SU-DHL-6 (cell line): Measurements from ENCODE around the gene KCNF1.

ENCODE experiments used
- H2AFZ ChIP-seq: fragments of 200-600 bp; sonication (generic); 2 replicates; pipeline ENCODE4 v1.6.1; 2014; ENCODE audit warnings: low read depth, mild to moderate bottlenecking, moderate library complexity, mixed read lengths, antibody characterized with exemption, low read length; ENCODE audit not compliant: severe bottlenecking
- H3F3A ChIP-seq: fragments of 200-600 bp; shearing (Covaris generic); 2 replicates; pipeline ENCODE4 v1.6.0; 2016; ENCODE audit warnings: antibody characterized with exemption, mild to moderate bottlenecking; ENCODE audit not compliant: insufficient read depth
- H3K27ac ChIP-seq: fragments of 200-600 bp; sonication (generic); 2 replicates; pipeline ENCODE4 v1.5.1; 2016; ENCODE audit warnings: low read depth, mild to moderate bottlenecking, low read length, moderate library complexity, mixed read lengths
- H3K27me3 ChIP-seq: fragments of 200-600 bp; sonication (generic), shearing (Covaris generic); 2 replicates; pipeline ENCODE4 v1.6.0; 2014; ENCODE audit warnings: mild to moderate bottlenecking, low read length
- H3K36me3 ChIP-seq: fragments of 200-600 bp; sonication (generic); 2 replicates; pipeline ENCODE4 v1.6.1; 2014; ENCODE audit warnings: mild to moderate bottlenecking, low read length, mixed read lengths
- H3K4me2 ChIP-seq: fragments of 300-600, 200-600 bp; shearing (Covaris generic), sonication (generic); 2 replicates; pipeline ENCODE4 v1.6.0; 2014; ENCODE audit warnings: low read length, low read depth, mild to moderate bottlenecking; ENCODE audit not compliant: poor library complexity, severe bottlenecking
- H3K4me3 ChIP-seq: fragments of 200-600 bp; sonication (generic); 2 replicates; pipeline ENCODE4 v1.5.1; 2014; ENCODE audit warnings: antibody characterized with exemption, low read length, mild to moderate bottlenecking, mixed read lengths; ENCODE audit not compliant: insufficient read depth, poor library complexity, severe bottlenecking
- H3K79me2 ChIP-seq: fragments of 200-600 bp; sonication (generic); 2 replicates; pipeline ENCODE4 v1.6.1; 2014; ENCODE audit warnings: mild to moderate bottlenecking, low read length, moderate library complexity; ENCODE audit not compliant: insufficient read depth
- H3K9ac ChIP-seq: fragments of 200-600 bp; sonication (generic); 2 replicates; pipeline ENCODE4 v1.7.0; 2014; ENCODE audit warnings: mild to moderate bottlenecking, low read length
- H3K9me2 ChIP-seq: fragments of 200-600 bp; sonication (generic); replicated peaks from 2 replicates; pipeline ENCODE4 v1.6.1; 2014; ENCODE audit warnings: low read length; ENCODE audit not compliant: insufficient read depth
- H3K9me3 ChIP-seq: fragments of 200-600 bp; sonication (generic); 2 replicates; pipeline ENCODE4 v1.6.1; 2014; ENCODE audit warnings: low read length, mixed read lengths; ENCODE audit not compliant: insufficient read depth
- H4K20me1 ChIP-seq: fragments of 200-600 bp; sonication (generic); 2 replicates; pipeline ENCODE4 v1.6.1; 2014; ENCODE audit warnings: low read depth, mild to moderate bottlenecking, antibody characterized with exemption, low read length, moderate library complexity, mixed read lengths
- EZH2phosphoT487 ChIP-seq: fragments of 200-600 bp; sonication (generic), shearing (Covaris generic); conservative IDR thresholded peaks from 2 replicates; pipeline ENCODE4 v1.6.1; 2018; ENCODE audit warnings: mild to moderate bottlenecking, antibody characterized with exemption, low read length, moderate library complexity, mixed read lengths
- TF ChIP-seq, protein P1 (sequence below): fragments of 200-600 bp; sonication (generic); IDR thresholded peaks from one replicate; pipeline ENCODE4 v1.5.1; 2017; ENCODE audit warnings: antibody characterized with exemption, mild to moderate bottlenecking, low read length, moderate library complexity; ENCODE audit not compliant: insufficient read depth, poor library complexity, severe bottlenecking

KCNF1 gene

DNA sequence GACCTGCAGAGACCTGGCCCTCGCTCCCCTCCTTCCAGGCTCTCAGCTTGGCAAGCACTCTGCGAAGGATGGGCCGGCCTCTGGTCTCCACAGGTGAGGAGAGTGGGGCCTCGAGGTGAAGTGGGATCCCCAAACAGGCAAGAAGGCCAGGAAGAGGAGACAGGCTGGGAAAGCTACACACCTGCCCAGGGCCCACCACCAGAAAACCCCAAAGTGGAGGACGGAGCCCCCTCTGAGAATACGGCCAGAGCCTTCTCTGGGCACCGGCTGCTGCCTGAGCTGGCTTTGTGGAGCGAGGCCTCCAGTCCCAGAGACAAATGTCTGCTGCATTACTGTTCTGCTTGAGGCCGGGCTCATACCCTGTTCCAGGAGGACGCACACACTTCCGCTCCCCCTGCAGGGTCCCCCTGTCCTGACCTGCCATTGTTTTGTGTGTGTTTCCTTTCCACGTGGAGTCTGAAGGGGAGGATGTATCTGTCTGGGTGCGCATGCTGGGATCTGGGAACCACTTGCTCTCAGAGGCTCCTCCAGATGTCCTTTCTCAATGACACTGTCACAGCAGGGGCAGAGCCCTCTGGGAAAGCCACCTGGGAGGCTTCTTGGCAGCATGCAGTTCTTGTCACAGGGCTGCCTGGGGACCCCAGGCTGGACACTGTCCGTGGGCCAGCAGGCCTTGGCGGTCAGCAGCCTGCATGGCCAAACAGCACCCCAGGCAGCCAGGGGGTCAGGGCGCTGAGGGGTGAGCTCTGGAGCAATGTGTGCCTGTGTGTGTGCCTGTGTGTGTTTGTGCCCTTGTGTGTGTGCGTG, 20.8 kb downstream of the KCNF1 start:
- Histone ChIP-seq H3K9ac (no peak overlapping the region), H3K27ac (no peak overlapping the region)
- no peak for TF ChIP-seq EZH2phosphoT487
- TF ChIP-seq, protein P1, sequence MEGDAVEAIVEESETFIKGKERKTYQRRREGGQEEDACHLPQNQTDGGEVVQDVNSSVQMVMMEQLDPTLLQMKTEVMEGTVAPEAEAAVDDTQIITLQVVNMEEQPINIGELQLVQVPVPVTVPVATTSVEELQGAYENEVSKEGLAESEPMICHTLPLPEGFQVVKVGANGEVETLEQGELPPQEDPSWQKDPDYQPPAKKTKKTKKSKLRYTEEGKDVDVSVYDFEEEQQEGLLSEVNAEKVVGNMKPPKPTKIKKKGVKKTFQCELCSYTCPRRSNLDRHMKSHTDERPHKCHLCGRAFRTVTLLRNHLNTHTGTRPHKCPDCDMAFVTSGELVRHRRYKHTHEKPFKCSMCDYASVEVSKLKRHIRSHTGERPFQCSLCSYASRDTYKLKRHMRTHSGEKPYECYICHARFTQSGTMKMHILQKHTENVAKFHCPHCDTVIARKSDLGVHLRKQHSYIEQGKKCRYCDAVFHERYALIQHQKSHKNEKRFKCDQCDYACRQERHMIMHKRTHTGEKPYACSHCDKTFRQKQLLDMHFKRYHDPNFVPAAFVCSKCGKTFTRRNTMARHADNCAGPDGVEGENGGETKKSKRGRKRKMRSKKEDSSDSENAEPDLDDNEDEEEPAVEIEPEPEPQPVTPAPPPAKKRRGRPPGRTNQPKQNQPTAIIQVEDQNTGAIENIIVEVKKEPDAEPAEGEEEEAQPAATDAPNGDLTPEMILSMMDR = no peak

GRCh38 chr2:10933700-10934225, 22.0 kb downstream of the KCNF1 start:
- H3K9ac ChIP-seq = no peak overlapping the region
- no peak overlapping the region for H3K4me2 ChIP-seq
- TF ChIP-seq EZH2phosphoT487 = no peak
- TF ChIP-seq, protein P1 = no peak
- no peak overlapping the region for H3K27ac ChIP-seq
- no peaks in the 10 kb centered on the region for H3K36me3 ChIP-seq
- no peaks in the 10 kb centered on the region for H3K9me3 ChIP-seq
- no peaks in the 10 kb centered on the region for H3K9me2 ChIP-seq
- no peaks in the 10 kb centered on the region; the same call in 1 of the 2 replicates for H3K27me3 ChIP-seq
- H4K20me1 ChIP-seq = no peaks in the 10 kb centered on the region
- H3F3A ChIP-seq = no peaks in the 10 kb centered on the region
- H3K79me2 ChIP-seq = no peaks in the 10 kb centered on the region
- no peak overlapping the region for H2AFZ ChIP-seq
- H3K4me3 ChIP-seq = no peak overlapping the region

More for the DNA sequence above, 20.8 kb downstream of the KCNF1 start:
- H3K36me3 ChIP-seq = no peaks in the 10 kb centered on the region
- H3K27me3 ChIP-seq = no peaks in the 10 kb centered on the region; the same call in 1 of the 2 replicates
- H3F3A ChIP-seq = no peaks in the 10 kb centered on the region
- no peaks in the 10 kb centered on the region for H3K9me3 ChIP-seq
- H3K4me2 ChIP-seq = no peak overlapping the region
- no peaks in the 10 kb centered on the region for H4K20me1 ChIP-seq
- no peak overlapping the region for H3K4me3 ChIP-seq
- H2AFZ ChIP-seq = no peak overlapping the region
- H3K79me2 ChIP-seq = no peaks in the 10 kb centered on the region
- no peaks in the 10 kb centered on the region for H3K9me2 ChIP-seq

DNA sequence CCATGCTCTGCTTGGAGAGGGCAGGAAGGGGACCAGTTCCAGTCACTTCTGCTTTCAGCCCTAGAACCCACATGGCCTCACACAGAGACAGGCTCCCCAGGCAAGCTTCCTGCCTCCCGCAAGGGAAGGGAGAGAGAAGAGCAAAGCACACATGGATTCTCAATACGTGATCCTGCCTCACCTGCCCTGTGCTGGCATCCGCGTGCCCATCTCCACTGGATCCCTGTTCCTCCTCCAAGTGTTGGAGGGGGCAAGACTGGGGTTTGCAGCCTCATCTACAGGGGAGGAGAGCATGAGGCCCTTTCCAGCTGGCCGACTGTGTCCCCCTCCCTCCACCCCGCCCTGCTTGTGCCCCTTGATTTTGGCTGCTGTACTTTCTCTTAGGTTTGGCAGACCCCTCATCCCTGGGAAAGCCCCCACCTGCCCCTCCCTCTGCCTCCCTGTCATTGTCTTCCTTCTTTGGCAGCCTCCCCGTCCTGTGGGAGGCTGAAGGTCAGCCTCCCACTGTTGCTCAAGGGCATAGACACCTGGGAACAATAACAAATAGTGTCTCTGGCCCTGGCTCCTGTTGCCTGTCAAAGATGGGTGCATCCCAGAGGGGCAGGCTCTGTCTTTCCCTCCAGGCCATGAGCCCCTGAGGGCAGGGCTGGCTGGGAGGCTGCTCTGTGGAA, 22.7 kb downstream of the KCNF1 start:
- Histone ChIP-seq H3K9me3 (no peaks in the 10 kb centered on the region), H3K4me2 (no peak overlapping the region), H3F3A (no peaks in the 10 kb centered on the region), H3K27ac (no peak overlapping the region), H4K20me1 (no peaks in the 10 kb centered on the region), H3K36me3 (no peaks in the 10 kb centered on the region), H3K9ac (no peak overlapping the region), H3K27me3 (no peaks in the 10 kb centered on the region; the same call in 1 of the 2 replicates), H2AFZ (no peak overlapping the region), H3K9me2 (no peaks in the 10 kb centered on the region), H3K4me3 (no peak overlapping the region), H3K79me2 (no peaks in the 10 kb centered on the region)
- no peak for TF ChIP-seq EZH2phosphoT487
- TF ChIP-seq, protein P1 = no peak
